CD14-positive monocyte (primary cell): ENCODE data around the gene P2RY10. TPM values are rescaled to one million over a fixed set of nuclear protein-coding genes. Genes with fewer than 3 reads are reported as not detected.
"Not testable (repeated sequence)": the region's sequence is repeated elsewhere in the genome, so short reads cannot be mapped to it uniquely, and the experiment has no call there.

Source experiments
- DNase-seq, 3 donors: peaks; one replicate each; pipeline ENCODE4 v3.0.0-alpha.2; 2011 to 2022
- H2AFZ ChIP-seq: 2 replicates; pipeline ENCODE4 v1.6.0; 2012; ENCODE audit warnings: mild to moderate bottlenecking, low read depth, low read length, inconsistent platforms; ENCODE audit not compliant: insufficient read depth, poor library complexity, severe bottlenecking
- H3K27ac ChIP-seq, 2 donors: 1 replicate in 1 of 2; 2 replicates in 1 of 2; pipeline ENCODE4 v1.5.1; 2012 to 2013; ENCODE audit warnings: low read length in 2 of 2, control low read depth in 1 of 2, inconsistent platforms in 1 of 2, low read depth in 1 of 2, mild to moderate bottlenecking in 1 of 2
- H3K27me3 ChIP-seq, 2 donors: one replicate each; pipeline versions ENCODE4 v1.6.0 to v1.6.1; 2011 to 2013; ENCODE audit warnings: low read length in 2 of 2; ENCODE audit not compliant: control insufficient read depth in 2 of 2, insufficient read depth in 2 of 2
- H3K36me3 ChIP-seq, 2 donors: replicated peaks in 1 of 2; 1 replicate in 1 of 2; 2 replicates in 1 of 2; pipeline versions ENCODE4 v1.5.1 to v1.6.1; 2012 to 2013; ENCODE audit warnings: low read length in 2 of 2, control low read depth in 1 of 2, inconsistent platforms in 1 of 2, mild to moderate bottlenecking in 1 of 2; ENCODE audit not compliant: insufficient read depth in 2 of 2, control insufficient read depth in 1 of 2
- H3K4me1 ChIP-seq, 2 donors: 1 replicate in 1 of 2; 2 replicates in 1 of 2; pipeline versions ENCODE4 v1.5.1 to v1.6.1; 2012 to 2013; ENCODE audit warnings: low read length in 2 of 2, control low read depth in 1 of 2, inconsistent platforms in 1 of 2, mild to moderate bottlenecking in 1 of 2, moderate library complexity in 1 of 2; ENCODE audit not compliant: insufficient read depth in 2 of 2, control insufficient read depth in 1 of 2
- H3K4me2 ChIP-seq: replicated peaks from 2 replicates; pipeline ENCODE3; 2012; ENCODE audit warnings: low read length, moderate library complexity, mild to moderate bottlenecking; ENCODE audit not compliant: poor library complexity, severe bottlenecking; ENCODE audit errors: extremely low read depth
- H3K4me3 ChIP-seq, 3 experiments: fragments of 200-600 bp in 1 of 3; sonication (generic) in 1 of 3; replicated peaks in 1 of 3; 1 replicate in 2 of 3; 2 replicates in 1 of 3; pipeline ENCODE4 v1.5.1; 2011 to 2013; ENCODE audit warnings: low read length in 3 of 3, mild to moderate bottlenecking in 3 of 3, control low read depth in 2 of 3, low read depth in 2 of 3, inconsistent platforms in 1 of 3, moderate library complexity in 1 of 3
- H3K79me2 ChIP-seq: 2 replicates; pipeline ENCODE4 v1.6.0; 2012; ENCODE audit warnings: mild to moderate bottlenecking, control low read depth, inconsistent platforms, low read length, moderate library complexity; ENCODE audit not compliant: insufficient read depth
- H3K9ac ChIP-seq: 2 replicates; pipeline ENCODE4 v1.6.0; 2017; ENCODE audit warnings: low read length, mild to moderate bottlenecking; ENCODE audit not compliant: insufficient read depth, poor library complexity, severe bottlenecking
- H3K9me3 ChIP-seq, 2 donors: replicated peaks in 1 of 2; 1 replicate in 1 of 2; 2 replicates in 1 of 2; pipeline versions ENCODE4 v1.5.1 to v1.6.1; 2012 to 2013; ENCODE audit warnings: low read length in 2 of 2, control low read depth in 1 of 2; ENCODE audit not compliant: control insufficient read depth in 1 of 2, insufficient read depth in 1 of 2
- H4K20me1 ChIP-seq: 2 replicates; pipeline ENCODE4 v1.6.0; 2012; ENCODE audit warnings: mild to moderate bottlenecking, low read length, control low read depth, moderate library complexity; ENCODE audit not compliant: insufficient read depth
- H3K27ac Mint-ChIP-seq, 7 donors: one replicate each; pipeline ENCODE4 v1.8.0; 2020; ENCODE audit warnings: mild to moderate bottlenecking in 7 of 7, mixed read lengths in 7 of 7, moderate library complexity in 6 of 7, inconsistent platforms in 2 of 7
- H3K27me3 Mint-ChIP-seq, 3 donors: one replicate each; pipeline ENCODE4 v1.8.0; 2021 to 2022; ENCODE audit warnings: low read depth in 3 of 3, mild to moderate bottlenecking in 3 of 3, mixed read lengths in 3 of 3, moderate library complexity in 3 of 3, inconsistent platforms in 1 of 3
- H3K36me3 Mint-ChIP-seq, 2 donors: one replicate each; pipeline ENCODE4 v1.8.0; 2020; ENCODE audit warnings: mixed read lengths in 2 of 2, inconsistent platforms in 1 of 2, mild to moderate bottlenecking in 1 of 2
- H3K4me1 Mint-ChIP-seq: one replicate; pipeline ENCODE4 v1.8.0; 2020; ENCODE audit warnings: mild to moderate bottlenecking, mixed read lengths
- H3K4me3 Mint-ChIP-seq, 2 donors: one replicate each; pipeline ENCODE4 v1.8.0; 2020; ENCODE audit warnings: mild to moderate bottlenecking in 2 of 2, mixed read lengths in 2 of 2, moderate library complexity in 1 of 2
- H3K9me3 Mint-ChIP-seq, 7 donors: one replicate each; pipeline ENCODE4 v1.8.0; 2020 to 2022; ENCODE audit warnings: mixed read lengths in 7 of 7, mild to moderate bottlenecking in 6 of 7, moderate library complexity in 6 of 7, inconsistent platforms in 2 of 7
- WGBS: methylation state at CpG from one replicate; pipeline ENCODE4 v1.1.5; 2013; ENCODE audit warnings: missing lambda C conversion rate; ENCODE audit not compliant: insufficient coverage; 5-methylcytosine and 5-hydroxymethylcytosine counted together
- intact Hi-C, 2 donors: fragments of 100-400 bp; cut with micrococcal nuclease; formaldehyde crosslinking; loops; one replicate each; pipeline versions ENCODE4 v1.15.0 to v1.15.1; 2023
- polyA plus RNA-seq, 3 donors: library from polyadenylated mRNA; depleted of rRNA in 1 of 3; unstranded in 2 of 3; stranded (reverse) in 1 of 3; fragments of 300-500 nt in 2 of 3; fragments of >200 nt in 1 of 3; fragmentation: Illumina TruSeq in 2 of 3; gene quantifications; 1 replicate in 2 of 3; 2 replicates in 1 of 3; pipeline ENCODE4 v1.2.3, GENCODE V29; 2012 to 2021
- TF ChIP-seq, protein P1 (sequence below): fragments of 200-600 bp; IDR thresholded peaks from one replicate; pipeline ENCODE4 v1.8.0; 2022; ENCODE audit warnings: antibody characterized with exemption, mild to moderate bottlenecking

Gene P2RY10
- polyA plus RNA-seq, 3 donors = 0.33 to 0.50 (median 0.33) TPM

DNA sequence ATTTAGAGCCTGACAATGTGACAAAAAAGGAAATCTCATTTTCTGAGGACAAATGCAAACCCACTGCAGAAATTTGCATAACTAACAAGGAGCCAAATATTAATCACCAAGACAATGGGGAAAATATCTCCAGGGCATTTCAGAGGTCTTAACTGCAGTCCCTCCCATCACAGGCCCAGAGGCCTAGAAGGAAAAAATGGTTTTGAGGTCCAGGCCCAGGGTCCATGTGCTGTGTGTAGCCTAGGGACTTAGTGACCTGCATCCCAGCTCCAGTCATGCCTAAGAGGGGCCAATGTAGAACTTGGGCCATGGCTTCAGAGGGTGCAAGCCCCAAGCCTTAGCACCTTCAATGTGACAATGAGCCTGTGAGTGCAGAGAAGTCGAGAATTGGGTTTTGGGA is 44.2 kb downstream of the P2RY10 start:
- no peak overlapping the region for H3K9ac ChIP-seq
- peaks cover 10 to 17% (median 11%) of the 10 kb centered on the region in 7 donors for H3K9me3 Mint-ChIP-seq
- TF ChIP-seq, protein P1, sequence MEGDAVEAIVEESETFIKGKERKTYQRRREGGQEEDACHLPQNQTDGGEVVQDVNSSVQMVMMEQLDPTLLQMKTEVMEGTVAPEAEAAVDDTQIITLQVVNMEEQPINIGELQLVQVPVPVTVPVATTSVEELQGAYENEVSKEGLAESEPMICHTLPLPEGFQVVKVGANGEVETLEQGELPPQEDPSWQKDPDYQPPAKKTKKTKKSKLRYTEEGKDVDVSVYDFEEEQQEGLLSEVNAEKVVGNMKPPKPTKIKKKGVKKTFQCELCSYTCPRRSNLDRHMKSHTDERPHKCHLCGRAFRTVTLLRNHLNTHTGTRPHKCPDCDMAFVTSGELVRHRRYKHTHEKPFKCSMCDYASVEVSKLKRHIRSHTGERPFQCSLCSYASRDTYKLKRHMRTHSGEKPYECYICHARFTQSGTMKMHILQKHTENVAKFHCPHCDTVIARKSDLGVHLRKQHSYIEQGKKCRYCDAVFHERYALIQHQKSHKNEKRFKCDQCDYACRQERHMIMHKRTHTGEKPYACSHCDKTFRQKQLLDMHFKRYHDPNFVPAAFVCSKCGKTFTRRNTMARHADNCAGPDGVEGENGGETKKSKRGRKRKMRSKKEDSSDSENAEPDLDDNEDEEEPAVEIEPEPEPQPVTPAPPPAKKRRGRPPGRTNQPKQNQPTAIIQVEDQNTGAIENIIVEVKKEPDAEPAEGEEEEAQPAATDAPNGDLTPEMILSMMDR = no peak
- H3K4me2 ChIP-seq = no peak overlapping the region
- no peaks in the 10 kb centered on the region for H3K79me2 ChIP-seq
- intact Hi-C loops = no loop called here
- DNase-seq = no peak
- no peak overlapping the region for H3K4me3 ChIP-seq
- no peak overlapping the region for H3K27ac ChIP-seq
- no peaks in the 10 kb centered on the region for H4K20me1 ChIP-seq
- H3K36me3 Mint-ChIP-seq = no peaks in the 10 kb centered on the region
- no peak overlapping the region for H3K4me3 Mint-ChIP-seq
- H3K4me1 Mint-ChIP-seq = no peaks in the 10 kb centered on the region
- no peaks in the 10 kb centered on the region for H3K36me3 ChIP-seq
- no CpG with 5 or more reads among the region's 1 CpG for WGBS
- peaks cover 0 to 11% of the 10 kb centered on the region in 2 donors for H3K9me3 ChIP-seq
- H3K4me1 ChIP-seq = no peaks in the 10 kb centered on the region
- no peak overlapping the region for H2AFZ ChIP-seq
- peaks cover 0 to 2% (median 0%) of the 10 kb centered on the region in 3 donors for H3K27me3 Mint-ChIP-seq
- H3K27me3 ChIP-seq = no peaks in the 10 kb centered on the region
- H3K27ac Mint-ChIP-seq = no peak overlapping the region

- WGBS = 80% methylated on average over 1 of the region's 5 CpGs
- Mint-ChIP-seq H3K4me3 (no peak overlapping the region), H3K27me3 (no peaks in the 10 kb centered on the region), H3K36me3 (no peaks in the 10 kb centered on the region), H3K27ac (no peak overlapping the region), H3K4me1 (no peaks in the 10 kb centered on the region), H3K9me3 (peaks cover 0 to 4% (median 0%) of the 10 kb centered on the region in 7 donors)
- Histone ChIP-seq H3K4me2 (no peak overlapping the region), H2AFZ (no peak overlapping the region), H3K4me1 (no peaks in the 10 kb centered on the region), H3K79me2 (no peaks in the 10 kb centered on the region), H3K9ac (no peak overlapping the region), H3K27ac (no peak overlapping the region), H3K36me3 (no peaks in the 10 kb centered on the region), H3K27me3 (no peaks in the 10 kb centered on the region), H3K9me3 (peaks cover 0 to 3% of the 10 kb centered on the region in 2 donors), H4K20me1 (no peaks in the 10 kb centered on the region), H3K4me3 (no peak overlapping the region)
- DNase-seq = no peak
- intact Hi-C loops = no loop called here
- TF ChIP-seq, protein P1 = no peak
Observed at GRCh38 chrX:78997870-78998558, 52.8 kb downstream of the P2RY10 start.

GRCh38 chrX:79007540-79007939 is 62.3 kb downstream of the P2RY10 start:
- H2AFZ ChIP-seq, H3K4me1 ChIP-seq, H4K20me1 ChIP-seq, H3K27ac Mint-ChIP-seq, H3K27ac ChIP-seq, H3K4me2 ChIP-seq, H3K36me3 Mint-ChIP-seq, H3K4me3 ChIP-seq, H3K27me3 Mint-ChIP-seq, H3K27me3 ChIP-seq, intact Hi-C loops, H3K9ac ChIP-seq, DNase-seq, H3K4me1 Mint-ChIP-seq, H3K79me2 ChIP-seq, H3K9me3 ChIP-seq, H3K36me3 ChIP-seq, H3K4me3 Mint-ChIP-seq: not testable (repeated sequence)
- no CpG with 5 or more reads among the region's 1 CpG for WGBS
- H3K9me3 Mint-ChIP-seq = peaks cover 0 to 15% (median 7%) of the 10 kb centered on the region in 7 donors
